H1 (cell line): ENCODE data around the gene EEF1AKMT2. TPM values are rescaled to one million over a fixed set of nuclear protein-coding genes. Genes with fewer than 3 reads are reported as not detected.

ENCODE experiments used
- BCL11A ChIP-seq, 2 experiments: IDR thresholded peaks; one replicate each; pipeline ENCODE4 v1.6.1; 2011; ENCODE audit warnings: low read depth in 2 of 2, low read length in 2 of 2, mild to moderate bottlenecking in 2 of 2
- BRCA1 ChIP-seq: IDR thresholded peaks from 2 replicates; pipeline ENCODE4 v1.6.1; 2012; ENCODE audit warnings: low read depth, low read length, improper control_type of control experiment
- CHD2 ChIP-seq: IDR thresholded peaks from 2 replicates; pipeline ENCODE4 v1.6.1; 2012; ENCODE audit warnings: low read length, improper control_type of control experiment
- CREB1 ChIP-seq: IDR thresholded peaks from 2 replicates; pipeline ENCODE4 v1.6.1; 2012; ENCODE audit warnings: inconsistent platforms
- CTBP2 ChIP-seq: IDR thresholded peaks from 2 replicates; pipeline ENCODE4 v1.7.0; 2011; ENCODE audit warnings: borderline replicate concordance, mild to moderate bottlenecking, moderate library complexity, mixed read lengths, low read length; ENCODE audit not compliant: insufficient read depth, insufficient read length
- EGR1 ChIP-seq: IDR thresholded peaks from 2 replicates; pipeline ENCODE4 v1.6.1; 2011; ENCODE audit warnings: low read depth, low read length, borderline replicate concordance
- FOSL1 ChIP-seq: IDR thresholded peaks from 2 replicates; pipeline ENCODE4 v1.6.1; 2011; ENCODE audit warnings: mild to moderate bottlenecking, low read depth, low read length, moderate library complexity; ENCODE audit not compliant: insufficient read depth
- GABPA ChIP-seq: IDR thresholded peaks from 2 replicates; pipeline ENCODE4 v1.6.1; 2011; ENCODE audit warnings: mild to moderate bottlenecking, low read length, moderate library complexity, borderline replicate concordance; ENCODE audit not compliant: insufficient read depth
- JUN ChIP-seq: IDR thresholded peaks from 2 replicates; pipeline ENCODE4 v1.6.1; 2011; ENCODE audit warnings: low read depth, mild to moderate bottlenecking, improper control_type of control experiment, low read length
- KDM4A ChIP-seq: IDR thresholded peaks from one replicate; pipeline ENCODE4 v1.7.1; 2012; ENCODE audit warnings: low read depth, mild to moderate bottlenecking, moderate library complexity, low read length, inconsistent platforms; ENCODE audit not compliant: severe bottlenecking
- KDM5A ChIP-seq: fragments of 200-600 bp; IDR thresholded peaks from 2 replicates; pipeline ENCODE4 v1.7.1; 2012; ENCODE audit warnings: mild to moderate bottlenecking, low read length, inconsistent platforms, mixed read lengths
- NRF1 ChIP-seq: IDR thresholded peaks from 2 replicates; pipeline ENCODE4 v1.6.1; 2011; ENCODE audit warnings: mild to moderate bottlenecking, low read depth, low read length, improper control_type of control experiment
- PHF8 ChIP-seq: fragments of 200-600 bp; sonication (generic); conservative IDR thresholded peaks from 2 replicates; pipeline ENCODE4 v1.7.1; 2012; ENCODE audit warnings: low read depth, mild to moderate bottlenecking, inconsistent platforms, low read length, moderate library complexity
- POLR2AphosphoS5 ChIP-seq: IDR thresholded peaks from 2 replicates; pipeline ENCODE4 v1.6.1; 2011; ENCODE audit warnings: low read depth, low read length
- POU5F1 ChIP-seq: IDR thresholded peaks from 2 replicates; pipeline ENCODE4 v1.6.1; 2011; ENCODE audit warnings: low read depth, mild to moderate bottlenecking, low read length, moderate library complexity
- RAD21 ChIP-seq, 2 experiments: IDR thresholded peaks in 1 of 2; conservative IDR thresholded peaks in 1 of 2; 2 replicates each; pipeline ENCODE4 v1.6.1; 2011; ENCODE audit warnings: low read depth in 2 of 2, low read length in 2 of 2, improper control_type of control experiment in 1 of 2, inconsistent platforms in 1 of 2, mild to moderate bottlenecking in 1 of 2, moderate library complexity in 1 of 2
- SAP30 ChIP-seq: fragments of 300-600 bp; sonication (generic); IDR thresholded peaks from 2 replicates; pipeline ENCODE4 v1.7.1; 2012; ENCODE audit warnings: low read length, moderate library complexity, mild to moderate bottlenecking, inconsistent platforms; ENCODE audit not compliant: insufficient read depth, insufficient replicate concordance
- SP2 ChIP-seq: IDR thresholded peaks from 2 replicates; pipeline ENCODE4 v1.6.1; 2012; ENCODE audit warnings: mild to moderate bottlenecking, low read length, inconsistent platforms
- SUZ12 ChIP-seq: fragments of 200-600 bp; sonication (generic); IDR thresholded peaks from 2 replicates; pipeline ENCODE4 v1.6.1; 2012; ENCODE audit warnings: mild to moderate bottlenecking, inconsistent platforms, low read length, moderate library complexity, mixed read lengths
- TAF1 ChIP-seq: IDR thresholded peaks from 2 replicates; pipeline ENCODE4 v1.6.1; 2011; ENCODE audit warnings: mild to moderate bottlenecking, low read depth, low read length
- TEAD4 ChIP-seq: IDR thresholded peaks from 2 replicates; pipeline ENCODE4 v1.6.1; 2012; ENCODE audit warnings: low read depth, low read length, inconsistent platforms, mixed read lengths
- YY1 ChIP-seq: IDR thresholded peaks from 2 replicates; pipeline ENCODE4 v1.6.1; 2011; ENCODE audit warnings: low read depth, mild to moderate bottlenecking, low read length
- ZNF274 ChIP-seq: IDR thresholded peaks from 2 replicates; pipeline ENCODE4 v1.7.0; 2012; ENCODE audit warnings: low read length, borderline replicate concordance; ENCODE audit errors: extremely low read depth
- polyA plus RNA-seq, 7 experiments: library from polyadenylated mRNA; depleted of rRNA in 3 of 7; stranded (reverse) in 5 of 7; unstranded in 2 of 7; fragments of >200 nt in 5 of 7; fragments of 200-250 nt in 2 of 7; gene quantifications; 1 replicate in 5 of 7; 2 replicates in 1 of 7; 4 replicates in 1 of 7; pipeline versions ENCODE4 v1.2.1 to v1.2.3, GENCODE V29; 2011 to 2013; ENCODE audit warnings: missing spikeins in 2 of 7, mixed read lengths in 2 of 7
- total RNA-seq: library from RNA; stranded (reverse); fragmentation: NEBNext Ultra II Directional; extraction: Animal tissue kit (Norgen Biotek cat#: 25700); gene quantifications from 2 replicates; pipeline ENCODE4 v1.2.1, GENCODE V29; 2021
- TF ChIP-seq, protein P1 (sequence below): IDR thresholded peaks from 2 replicates; pipeline ENCODE4 v1.6.1; 2011; ENCODE audit warnings: low read length, improper control_type of control experiment

Gene EEF1AKMT2
- total and polyA plus RNA-seq, 2 of the 8 experiments (the other 6 are each of a cell fraction or from before 2014, with no cell fraction given) = 9.8 to 26.8 TPM

DNA sequence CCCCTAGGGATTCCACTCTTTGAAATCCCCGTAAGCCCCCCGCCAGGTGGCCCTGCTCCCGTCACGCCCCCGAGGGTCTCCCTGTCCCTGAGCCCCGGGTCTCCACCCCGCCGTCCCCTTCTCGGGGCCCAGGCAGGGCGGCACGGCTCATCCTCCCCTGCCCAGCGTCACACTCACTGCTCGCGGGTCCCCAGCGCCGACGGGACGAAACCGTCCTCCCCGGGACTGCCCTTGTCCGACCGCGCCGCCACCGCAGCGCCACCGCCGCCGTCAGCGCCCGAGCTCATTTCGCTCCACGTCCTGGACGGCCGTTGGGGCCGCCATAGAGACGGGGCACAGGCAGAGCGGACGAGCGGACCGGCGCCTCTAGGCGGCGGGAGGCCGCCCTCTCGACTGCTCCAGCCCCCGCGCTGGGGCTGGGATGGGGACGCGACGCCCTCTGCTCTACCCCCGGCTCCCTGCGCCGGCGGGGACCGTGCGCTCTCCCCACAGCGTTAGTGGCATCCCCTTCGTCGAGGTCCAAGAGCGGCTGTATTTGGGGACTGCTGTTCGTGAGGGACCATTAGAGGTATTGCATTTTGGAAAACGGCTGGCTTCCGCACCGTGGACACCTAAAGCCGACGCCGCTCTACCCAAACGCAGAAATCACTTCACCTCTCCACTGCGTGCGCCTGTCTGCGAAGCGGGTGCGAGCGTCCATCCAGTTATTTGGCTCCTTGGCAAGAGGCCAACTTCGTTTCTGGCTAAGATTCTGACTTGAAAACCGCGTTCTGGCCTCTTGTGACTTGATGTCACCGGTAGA, at the start of gene EEF1AKMT2 (continued):
- TF ChIP-seq BCL11A (IDR thresholded peaks at IDR 0.05; ENCODE audit: low read depth in 2 of 2, low read length in 2 of 2) (no peak), FOSL1 (no peak), JUN (no peak), PHF8 (peak; percentile 96), TAF1 (peak; percentile 94), GABPA (no peak), CREB1 (peak; percentile 43), SP2 (peak; percentile 100), CTBP2 (no peak), BRCA1 (no peak), POU5F1 (no peak), SUZ12 (peak; percentile 54; the same call in 1 of the 2 replicates), KDM4A (peak; percentile 88), CHD2 (no peak), TEAD4 (no peak), POLR2AphosphoS5 (peak; percentile 79; the same call in 1 of the 2 replicates), SAP30 (peak; percentile 43), NRF1 (no peak), EGR1 (peak; percentile 97), ZNF274 (no peak), RAD21 (IDR thresholded peaks at IDR 0.05 in 1 of 2, conservative IDR thresholded peaks at IDR 0.05 in 1 of 2; ENCODE audit: low read depth in 2 of 2, low read length in 2 of 2) (no peak), KDM5A (no peak), YY1 (peak; percentile 82)
- TF ChIP-seq, protein P1, sequence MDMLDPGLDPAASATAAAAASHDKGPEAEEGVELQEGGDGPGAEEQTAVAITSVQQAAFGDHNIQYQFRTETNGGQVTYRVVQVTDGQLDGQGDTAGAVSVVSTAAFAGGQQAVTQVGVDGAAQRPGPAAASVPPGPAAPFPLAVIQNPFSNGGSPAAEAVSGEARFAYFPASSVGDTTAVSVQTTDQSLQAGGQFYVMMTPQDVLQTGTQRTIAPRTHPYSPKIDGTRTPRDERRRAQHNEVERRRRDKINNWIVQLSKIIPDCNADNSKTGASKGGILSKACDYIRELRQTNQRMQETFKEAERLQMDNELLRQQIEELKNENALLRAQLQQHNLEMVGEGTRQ = no peak
